Neural progenitor cell (in vitro differentiated cells): ENCODE data around the gene PRF1. TPM values are rescaled to one million over a fixed set of nuclear protein-coding genes. Genes with fewer than 3 reads are reported as not detected.
"Not testable (repeated sequence)": the region's sequence is repeated elsewhere in the genome, so short reads cannot be mapped to it uniquely, and the experiment has no call there.

ENCODE experiments used
- DNase-seq: peaks from one replicate; pipeline ENCODE4 v3.0.0-alpha.2; 2016; ENCODE audit warnings: low spot score
- H2AFZ ChIP-seq: fragments of 200-600 bp; sonication (generic); replicated peaks from 2 replicates; pipeline ENCODE4 v1.6.1; 2016; ENCODE audit warnings: antibody characterized with exemption
- H3F3A ChIP-seq: fragments of 200-600 bp; sonication (generic); 2 replicates; pipeline ENCODE4 v1.6.1; 2016; ENCODE audit warnings: antibody characterized with exemption, low read depth
- H3K27ac ChIP-seq: fragments of 200-600 bp; sonication (generic); 2 replicates; pipeline ENCODE4 v1.5.1; 2016; ENCODE audit warnings: mild to moderate bottlenecking
- H3K27me3 ChIP-seq: fragments of 200-600 bp; sonication (generic); 2 replicates; pipeline ENCODE4 v1.6.1; 2016; ENCODE audit warnings: mild to moderate bottlenecking, moderate library complexity
- H3K36me3 ChIP-seq: fragments of 200-600 bp; sonication (generic); 2 replicates; pipeline ENCODE4 v1.5.1; 2016
- H3K4me1 ChIP-seq: fragments of 200-600 bp; sonication (generic); 2 replicates; pipeline ENCODE4 v1.6.1; 2016; ENCODE audit warnings: mixed run types
- H3K4me2 ChIP-seq: fragments of 200-600 bp; sonication (generic); 2 replicates; pipeline ENCODE4 v1.6.1; 2016
- H3K4me3 ChIP-seq: fragments of 200-600 bp; sonication (generic); 2 replicates; pipeline ENCODE4 v1.5.1; 2016
- H3K79me2 ChIP-seq: fragments of 200-600 bp; sonication (generic); 2 replicates; pipeline ENCODE4 v1.6.1; 2016; ENCODE audit warnings: low read depth
- H3K9ac ChIP-seq: fragments of 200-600 bp; sonication (generic); 2 replicates; pipeline ENCODE4 v1.6.1; 2016
- H3K9me3 ChIP-seq: fragments of 200-600 bp; sonication (generic); 2 replicates; pipeline ENCODE4 v1.5.1; 2016; ENCODE audit warnings: low read depth
- H4K20me1 ChIP-seq: fragments of 200-600 bp; sonication (generic); 2 replicates; pipeline ENCODE4 v1.6.1; 2016; ENCODE audit warnings: low read depth
- H3K27ac Mint-ChIP-seq: 3 replicates; pipeline ENCODE4 v1.8.0; 2021; ENCODE audit warnings: mixed read lengths
- H3K27me3 Mint-ChIP-seq: 2 replicates; pipeline ENCODE4 v1.8.0; 2022; ENCODE audit warnings: low read depth, mild to moderate bottlenecking, inconsistent platforms, moderate library complexity, mixed read lengths; ENCODE audit not compliant: insufficient read depth
- H3K36me3 Mint-ChIP-seq: 3 replicates; pipeline ENCODE4 v1.8.0; 2021; ENCODE audit warnings: mixed read lengths
- H3K4me1 Mint-ChIP-seq: 3 replicates; pipeline ENCODE4 v1.8.0; 2021; ENCODE audit warnings: mixed read lengths
- H3K4me3 Mint-ChIP-seq: 3 replicates; pipeline ENCODE4 v1.8.0; 2021; ENCODE audit warnings: mild to moderate bottlenecking, moderate library complexity, mixed read lengths
- H3K9me3 Mint-ChIP-seq: 3 replicates; pipeline ENCODE4 v1.8.0; 2020; ENCODE audit warnings: mixed read lengths
- EZH2 ChIP-seq: fragments of 200-600 bp; sonication (generic); IDR thresholded peaks from 2 replicates; pipeline ENCODE4 v1.6.1; 2017; ENCODE audit warnings: antibody characterized with exemption, mild to moderate bottlenecking, moderate library complexity
- EZH2phosphoT487 ChIP-seq: fragments of 200-600 bp; sonication (generic); IDR thresholded peaks from 2 replicates; pipeline ENCODE4 v1.6.1; 2017; ENCODE audit warnings: antibody characterized with exemption
- total RNA-seq: library from RNA; depleted of rRNA; stranded (reverse); fragments of >200 nt; gene quantifications from 2 replicates; pipeline ENCODE4 v1.2.3, GENCODE V29; 2015; ENCODE audit warnings: low replicate concordance
- TF ChIP-seq, protein P1 (sequence below): fragments of 200-600 bp; sonication (generic); IDR thresholded peaks from 2 replicates; pipeline ENCODE4 v1.5.1; 2017; ENCODE audit warnings: antibody characterized with exemption, mild to moderate bottlenecking

The PRF1 gene
- total RNA-seq, 1 donor from 2014 or later = not detected

DNA sequence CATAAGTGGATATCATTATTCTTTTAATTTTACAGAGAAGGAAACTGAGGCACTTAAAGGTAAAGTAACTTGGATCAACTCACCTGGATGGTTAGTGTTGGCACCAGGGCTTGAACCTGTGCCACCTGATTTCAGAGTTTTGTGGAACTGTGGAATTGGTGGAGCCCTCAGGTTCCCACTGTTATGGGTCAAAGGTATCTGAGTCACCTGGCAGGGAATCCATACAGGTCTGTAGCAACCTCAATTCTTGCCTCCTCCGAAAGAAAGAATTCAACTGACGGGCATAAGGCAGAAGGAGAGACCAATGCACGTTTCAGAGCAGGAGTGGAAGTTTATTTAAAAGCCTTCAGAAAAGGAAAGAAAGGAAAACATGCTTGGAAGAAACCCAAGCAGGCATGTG is 44.5 kb upstream of the PRF1 start:
- Histone ChIP-seq H3K4me1 (peaks cover 8% of the 10 kb centered on the region), H3K79me2 (no peaks in the 10 kb centered on the region), H3K9me3 (no peaks in the 10 kb centered on the region), H4K20me1 (no peaks in the 10 kb centered on the region), H3K27me3 (no peaks in the 10 kb centered on the region), H3K4me3 (no peak overlapping the region), H3K27ac (no peak overlapping the region), H3F3A (no peaks in the 10 kb centered on the region), H3K9ac (no peak overlapping the region), H3K36me3 (no peaks in the 10 kb centered on the region), H2AFZ (no peak overlapping the region), H3K4me2 (no peak overlapping the region)
- Mint-ChIP-seq H3K27me3 (no peaks in the 10 kb centered on the region), H3K36me3 (no peaks in the 10 kb centered on the region), H3K4me3 (no peak overlapping the region), H3K27ac (no peak overlapping the region), H3K4me1 (peaks cover 10% of the 10 kb centered on the region), H3K9me3 (peaks cover 48% of the 10 kb centered on the region)
- TF ChIP-seq, protein P1, sequence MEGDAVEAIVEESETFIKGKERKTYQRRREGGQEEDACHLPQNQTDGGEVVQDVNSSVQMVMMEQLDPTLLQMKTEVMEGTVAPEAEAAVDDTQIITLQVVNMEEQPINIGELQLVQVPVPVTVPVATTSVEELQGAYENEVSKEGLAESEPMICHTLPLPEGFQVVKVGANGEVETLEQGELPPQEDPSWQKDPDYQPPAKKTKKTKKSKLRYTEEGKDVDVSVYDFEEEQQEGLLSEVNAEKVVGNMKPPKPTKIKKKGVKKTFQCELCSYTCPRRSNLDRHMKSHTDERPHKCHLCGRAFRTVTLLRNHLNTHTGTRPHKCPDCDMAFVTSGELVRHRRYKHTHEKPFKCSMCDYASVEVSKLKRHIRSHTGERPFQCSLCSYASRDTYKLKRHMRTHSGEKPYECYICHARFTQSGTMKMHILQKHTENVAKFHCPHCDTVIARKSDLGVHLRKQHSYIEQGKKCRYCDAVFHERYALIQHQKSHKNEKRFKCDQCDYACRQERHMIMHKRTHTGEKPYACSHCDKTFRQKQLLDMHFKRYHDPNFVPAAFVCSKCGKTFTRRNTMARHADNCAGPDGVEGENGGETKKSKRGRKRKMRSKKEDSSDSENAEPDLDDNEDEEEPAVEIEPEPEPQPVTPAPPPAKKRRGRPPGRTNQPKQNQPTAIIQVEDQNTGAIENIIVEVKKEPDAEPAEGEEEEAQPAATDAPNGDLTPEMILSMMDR = no peak
- TF ChIP-seq EZH2phosphoT487 (no peak), EZH2 (no peak)
- no peak for DNase-seq

DNA sequence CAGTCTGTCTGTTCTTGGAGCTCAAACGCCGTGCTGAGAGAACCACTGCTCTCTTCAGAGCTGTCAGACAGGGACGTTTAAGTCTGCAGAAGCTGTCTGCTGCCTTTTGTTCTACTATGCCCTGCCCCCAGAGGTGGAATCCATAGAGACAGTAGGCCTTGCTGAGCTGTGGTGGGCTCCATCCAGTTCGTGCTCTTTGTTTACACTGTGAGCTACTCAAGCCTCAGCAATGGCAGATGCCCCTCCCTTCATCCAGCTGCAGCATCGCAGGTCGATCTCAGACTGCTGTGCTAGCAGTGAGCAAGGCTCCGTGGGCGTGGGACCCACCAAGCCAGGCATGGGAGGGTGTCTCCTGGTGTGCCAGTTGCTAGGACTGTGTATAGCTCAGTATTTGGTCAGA is 42.4 kb upstream of the PRF1 start:
- not testable (repeated sequence) for H3K36me3 Mint-ChIP-seq, H3K4me1 ChIP-seq
- H3K9me3 Mint-ChIP-seq = peaks cover 36% of the 10 kb centered on the region

DNA sequence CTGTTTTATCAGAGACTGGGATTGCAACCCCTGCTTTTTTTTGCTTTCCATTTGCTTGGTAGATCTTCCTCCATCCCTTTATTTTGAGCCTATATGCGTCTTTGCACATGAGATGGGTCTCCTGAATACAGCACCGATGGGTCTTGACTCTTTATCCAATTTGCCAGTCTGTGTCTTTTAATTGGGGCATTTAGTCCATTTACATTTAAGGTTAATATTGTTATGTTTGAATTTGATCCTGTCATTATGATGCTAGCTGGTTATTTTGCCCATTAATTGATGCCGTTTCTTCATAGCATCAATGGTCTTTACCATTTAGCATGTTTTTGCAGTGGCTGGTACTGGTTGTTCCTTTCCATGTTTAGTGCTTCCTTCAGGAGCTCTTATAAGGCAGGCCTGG is 40.7 kb upstream of the PRF1 start:
- not testable (repeated sequence) for H2AFZ ChIP-seq, H3K4me1 ChIP-seq, H3K4me3 Mint-ChIP-seq, H3K9me3 ChIP-seq, H3K4me1 Mint-ChIP-seq, H3K27ac Mint-ChIP-seq, DNase-seq, H3K27me3 Mint-ChIP-seq, H4K20me1 ChIP-seq, H3K79me2 ChIP-seq, H3K36me3 Mint-ChIP-seq, H3K36me3 ChIP-seq, H3K9ac ChIP-seq, H3F3A ChIP-seq, H3K27me3 ChIP-seq, H3K4me2 ChIP-seq, H3K27ac ChIP-seq, H3K4me3 ChIP-seq
- H3K9me3 Mint-ChIP-seq = peaks cover 24% of the 10 kb centered on the region

More for the DNA sequence above, 42.4 kb upstream of the PRF1 start:
- H2AFZ ChIP-seq = peak overlapping the region; percentile 76
- H3K79me2 ChIP-seq, H3K27me3 ChIP-seq, H3K9ac ChIP-seq, H3K4me1 Mint-ChIP-seq, H3K27ac ChIP-seq, H3K27me3 Mint-ChIP-seq, H3K36me3 ChIP-seq, H3K9me3 ChIP-seq, H3F3A ChIP-seq, H3K4me3 Mint-ChIP-seq, H3K27ac Mint-ChIP-seq, H4K20me1 ChIP-seq, H3K4me3 ChIP-seq: not testable (repeated sequence)
- DNase-seq = peak; percentile 38
- peak overlapping the region; percentile 10 for H3K4me2 ChIP-seq

DNA sequence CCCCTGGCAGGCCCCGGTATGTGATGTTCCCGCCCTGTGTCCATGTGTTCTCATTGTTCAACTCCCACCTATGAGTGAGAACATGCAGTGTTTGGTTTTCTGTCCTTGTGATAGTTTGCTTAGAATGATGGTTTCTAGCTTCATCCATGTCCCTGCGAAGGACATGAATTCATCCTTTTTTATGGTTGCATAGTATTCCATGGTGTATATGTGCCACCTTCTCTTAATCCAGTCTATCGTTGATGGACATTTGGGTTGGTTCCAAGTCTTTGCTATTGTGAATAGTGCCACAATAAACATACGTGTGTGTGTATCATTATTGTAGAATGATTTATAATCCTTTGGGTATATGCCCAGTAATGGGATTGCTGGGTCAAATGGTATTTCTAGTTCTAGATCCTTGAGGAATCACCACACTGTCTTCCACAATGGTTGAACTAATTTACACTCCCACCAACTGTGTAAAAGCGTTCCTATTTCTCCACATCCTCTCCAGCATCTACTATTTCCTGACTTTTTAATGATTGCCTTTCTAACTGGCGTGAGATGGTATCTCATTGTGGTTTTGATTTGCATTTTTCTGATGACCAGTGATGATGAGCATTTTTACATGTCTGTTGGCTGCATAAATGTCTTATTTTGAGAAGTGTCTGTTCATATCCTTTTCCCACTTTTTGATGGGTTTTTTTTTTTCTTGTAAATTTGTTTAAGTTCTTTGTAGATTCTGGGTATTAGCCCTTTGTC is 37.3 kb upstream of the PRF1 start:
- H3K4me1 Mint-ChIP-seq, H3K9ac ChIP-seq, DNase-seq, H3K4me1 ChIP-seq, H3K4me2 ChIP-seq, H3K4me3 ChIP-seq, H3K27ac ChIP-seq, H3K9me3 ChIP-seq, H3K79me2 ChIP-seq, H3K36me3 Mint-ChIP-seq, H3K4me3 Mint-ChIP-seq, H3K27me3 ChIP-seq, H3K27me3 Mint-ChIP-seq, H2AFZ ChIP-seq, H4K20me1 ChIP-seq, H3K27ac Mint-ChIP-seq, H3F3A ChIP-seq, H3K36me3 ChIP-seq: not testable (repeated sequence)
- H3K9me3 Mint-ChIP-seq = peaks cover 11% of the 10 kb centered on the region

DNA sequence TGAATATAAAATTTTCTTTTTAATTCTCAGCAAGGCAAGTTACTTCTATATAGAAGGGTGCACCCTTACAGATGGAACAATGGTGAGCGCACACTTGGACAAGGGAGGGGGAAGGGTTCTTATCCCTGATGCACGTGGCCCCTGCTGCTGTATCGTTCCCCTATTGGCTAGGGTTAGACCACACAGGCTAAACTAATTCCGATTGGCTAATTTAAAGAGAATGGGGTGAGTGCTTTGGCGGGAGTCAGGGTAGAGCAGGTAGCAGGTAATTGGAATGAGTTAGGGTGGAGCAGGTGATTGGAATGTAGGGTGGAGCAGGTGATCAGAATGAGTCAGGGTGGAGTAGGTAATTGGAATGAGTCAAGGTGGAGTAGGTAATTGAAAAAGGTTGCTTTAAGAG is 32.0 kb upstream of the PRF1 start:
- not testable (repeated sequence) for H3K4me2 ChIP-seq, H3K27ac ChIP-seq, H3F3A ChIP-seq, H3K4me3 Mint-ChIP-seq, H3K9ac ChIP-seq, H3K4me1 Mint-ChIP-seq, H3K36me3 Mint-ChIP-seq, H3K79me2 ChIP-seq, H2AFZ ChIP-seq, H3K9me3 ChIP-seq, H3K27me3 ChIP-seq, H3K4me1 ChIP-seq, DNase-seq, H3K4me3 ChIP-seq, H3K27me3 Mint-ChIP-seq, H4K20me1 ChIP-seq, H3K36me3 ChIP-seq, H3K27ac Mint-ChIP-seq
- peaks cover 12% of the 10 kb centered on the region for H3K9me3 Mint-ChIP-seq
